Smooth muscle cell (in vitro differentiated cells): ENCODE results near the gene TPRX1. TPM values are rescaled to one million over a fixed set of nuclear protein-coding genes. Genes with fewer than 3 reads are reported as not detected.

Source experiments
- DNase-seq: peaks from one replicate; lab custom pipeline; 2025; ENCODE audit not compliant: unreplicated experiment; lab: John Stamatoyannopoulos, UW
- H2AFZ ChIP-seq: fragments of 200-600 bp; sonication (generic); 2 replicates; pipeline ENCODE4 v1.6.0; 2016; ENCODE audit warnings: antibody characterized with exemption, low read depth, mild to moderate bottlenecking
- H3F3A ChIP-seq: fragments of 200-600 bp; sonication (generic); 2 replicates; pipeline ENCODE4 v1.6.0; 2017; ENCODE audit warnings: antibody characterized with exemption, low read depth
- H3K27ac ChIP-seq: fragments of 200-600 bp; sonication (generic); 2 replicates; pipeline ENCODE4 v1.5.1; 2016; ENCODE audit warnings: low read depth, mild to moderate bottlenecking
- H3K27me3 ChIP-seq: fragments of 200-600 bp; sonication (generic); 2 replicates; pipeline ENCODE4 v1.6.1; 2016; ENCODE audit warnings: low read depth, mild to moderate bottlenecking
- H3K36me3 ChIP-seq: fragments of 200-600 bp; sonication (generic); 2 replicates; pipeline ENCODE4 v1.5.1; 2016; ENCODE audit warnings: low read depth
- H3K4me1 ChIP-seq: fragments of 200-600 bp; sonication (generic); 2 replicates; pipeline ENCODE4 v1.5.1; 2016; ENCODE audit warnings: low read depth
- H3K4me2 ChIP-seq: fragments of 200-600 bp; sonication (generic); 2 replicates; pipeline ENCODE4 v1.6.0; 2016; ENCODE audit warnings: mild to moderate bottlenecking
- H3K4me3 ChIP-seq: fragments of 200-600 bp; sonication (generic); 2 replicates; pipeline ENCODE4 v1.5.1; 2016; ENCODE audit warnings: mild to moderate bottlenecking
- H3K79me2 ChIP-seq: fragments of 200-600 bp; sonication (generic); 2 replicates; pipeline ENCODE4 v1.6.0; 2016; ENCODE audit warnings: low read depth, mild to moderate bottlenecking
- H3K9ac ChIP-seq: fragments of 200-600 bp; sonication (generic); 2 replicates; pipeline ENCODE4 v1.6.0; 2016; ENCODE audit warnings: low read depth
- H3K9me3 ChIP-seq: fragments of 200-600 bp; sonication (generic); replicated peaks from 2 replicates; pipeline ENCODE4 v1.5.1; 2016; ENCODE audit warnings: low read depth
- H4K20me1 ChIP-seq: fragments of 200-600 bp; sonication (generic); 2 replicates; pipeline ENCODE4 v1.6.0; 2016; ENCODE audit warnings: low read depth
- WGBS: methylation state at CpG from one replicate; pipeline ENCODE4 v1.1.7; 2016; ENCODE audit warnings: low lambda C conversion rate; 5-methylcytosine and 5-hydroxymethylcytosine counted together
- polyA plus RNA-seq: library from polyadenylated mRNA; unstranded; fragments of >200 nt; fragmentation: Nextera tagmentation; extraction: Ambion mirVana; gene quantifications from 2 replicates; pipeline ENCODE4 v1.2.1, GENCODE V29; 2016
- total RNA-seq: library from RNA; depleted of rRNA; stranded (reverse); fragments of >200 nt; gene quantifications from 2 replicates; pipeline ENCODE4 v1.2.3, GENCODE V29; 2014
- TF ChIP-seq, protein P1 (sequence below): fragments of 200-600 bp; sonication (generic); IDR thresholded peaks from 2 replicates; pipeline ENCODE4 v1.5.1; 2017; ENCODE audit warnings: borderline replicate concordance, mild to moderate bottlenecking, antibody characterized with exemption; ENCODE audit not compliant: insufficient read depth, poor library complexity, severe bottlenecking

TPRX1 gene
- total and polyA plus RNA-seq, 2 experiments from 2014 or later = not detected

DNA sequence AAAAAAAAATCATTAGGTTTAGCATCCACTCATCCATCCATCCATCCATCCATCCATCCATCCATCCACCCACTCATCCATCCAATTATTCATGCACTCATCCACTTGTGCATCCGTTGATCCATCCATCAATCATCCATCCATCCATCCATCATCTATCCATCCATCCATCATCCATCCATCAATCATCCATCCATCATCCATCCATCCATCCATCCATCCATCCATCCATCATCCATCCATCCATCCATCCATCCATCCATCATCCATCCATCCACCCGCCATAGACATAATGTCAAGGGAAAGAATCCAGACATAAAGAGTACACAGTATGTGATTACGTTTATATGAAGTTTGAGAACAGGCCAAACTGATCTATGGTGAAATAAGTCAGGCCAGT is 34.8 kb downstream of the TPRX1 start:
- no peak for DNase-seq
- Histone ChIP-seq H3K9ac (no peak overlapping the region), H2AFZ (no peak overlapping the region), H3K4me3 (no peak overlapping the region), H3K79me2 (no peaks in the 10 kb centered on the region), H3F3A (peaks cover 5% of the 10 kb centered on the region), H4K20me1 (no peaks in the 10 kb centered on the region), H3K27me3 (no peaks in the 10 kb centered on the region), H3K27ac (no peak overlapping the region), H3K4me2 (no peak overlapping the region), H3K4me1 (peaks cover 6% of the 10 kb centered on the region), H3K36me3 (no peaks in the 10 kb centered on the region), H3K9me3 (no peaks in the 10 kb centered on the region)
- TF ChIP-seq, protein P1, sequence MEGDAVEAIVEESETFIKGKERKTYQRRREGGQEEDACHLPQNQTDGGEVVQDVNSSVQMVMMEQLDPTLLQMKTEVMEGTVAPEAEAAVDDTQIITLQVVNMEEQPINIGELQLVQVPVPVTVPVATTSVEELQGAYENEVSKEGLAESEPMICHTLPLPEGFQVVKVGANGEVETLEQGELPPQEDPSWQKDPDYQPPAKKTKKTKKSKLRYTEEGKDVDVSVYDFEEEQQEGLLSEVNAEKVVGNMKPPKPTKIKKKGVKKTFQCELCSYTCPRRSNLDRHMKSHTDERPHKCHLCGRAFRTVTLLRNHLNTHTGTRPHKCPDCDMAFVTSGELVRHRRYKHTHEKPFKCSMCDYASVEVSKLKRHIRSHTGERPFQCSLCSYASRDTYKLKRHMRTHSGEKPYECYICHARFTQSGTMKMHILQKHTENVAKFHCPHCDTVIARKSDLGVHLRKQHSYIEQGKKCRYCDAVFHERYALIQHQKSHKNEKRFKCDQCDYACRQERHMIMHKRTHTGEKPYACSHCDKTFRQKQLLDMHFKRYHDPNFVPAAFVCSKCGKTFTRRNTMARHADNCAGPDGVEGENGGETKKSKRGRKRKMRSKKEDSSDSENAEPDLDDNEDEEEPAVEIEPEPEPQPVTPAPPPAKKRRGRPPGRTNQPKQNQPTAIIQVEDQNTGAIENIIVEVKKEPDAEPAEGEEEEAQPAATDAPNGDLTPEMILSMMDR = no peak
- WGBS = 83% methylated on average over 3 of the region's 3 CpGs

DNA sequence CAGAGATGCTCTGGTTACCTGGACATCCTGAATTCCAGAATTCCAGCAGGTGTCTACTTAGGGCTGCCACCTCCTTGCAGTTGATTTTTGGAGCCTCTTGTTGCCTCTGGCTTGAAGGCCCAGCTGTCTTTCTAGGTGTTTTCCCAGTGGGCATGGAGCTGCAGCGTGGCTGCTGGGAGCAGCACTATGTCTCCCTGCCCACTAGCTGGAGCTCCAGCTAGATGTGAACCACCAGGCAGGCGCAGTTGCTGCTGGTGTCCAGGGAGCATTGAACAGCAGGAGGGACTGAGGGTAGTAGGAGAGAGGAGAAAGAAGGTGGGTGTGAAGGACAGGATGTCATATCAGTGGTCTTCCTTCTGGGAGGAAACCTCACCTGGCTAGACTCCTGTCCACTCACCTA is 35.7 kb downstream of the TPRX1 start:
- Histone ChIP-seq H4K20me1 (no peaks in the 10 kb centered on the region), H2AFZ (no peak overlapping the region), H3K4me3 (no peak overlapping the region), H3K4me1 (peaks cover 3% of the 10 kb centered on the region), H3K79me2 (no peaks in the 10 kb centered on the region), H3K27me3 (no peaks in the 10 kb centered on the region), H3K36me3 (no peaks in the 10 kb centered on the region), H3K9ac (no peak overlapping the region), H3K9me3 (no peaks in the 10 kb centered on the region), H3K27ac (no peak overlapping the region), H3K4me2 (no peak overlapping the region), H3F3A (peaks cover 5% of the 10 kb centered on the region)
- DNase-seq = no peak
- 78% methylated on average over 2 of the region's 2 CpGs for WGBS
- TF ChIP-seq, protein P1 = no peak

DNA sequence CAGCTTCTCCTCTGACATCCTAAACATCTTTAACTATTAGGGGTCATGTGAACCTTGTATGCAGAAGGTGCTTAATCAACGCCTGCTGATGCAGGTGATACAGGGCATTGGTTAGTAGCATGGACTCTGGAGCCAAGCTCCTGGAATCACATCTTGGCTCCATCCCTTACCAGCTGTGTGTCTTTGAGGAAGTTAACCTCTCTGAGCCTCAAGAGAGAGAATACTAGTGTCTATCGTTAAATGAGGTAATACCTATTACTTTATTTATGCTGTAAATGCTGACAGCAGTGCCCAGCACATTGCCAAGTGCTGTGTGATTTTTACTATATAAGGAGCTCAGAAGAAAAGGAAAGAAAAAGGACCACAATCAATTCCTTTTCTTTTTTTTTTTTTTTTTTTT is 37.0 kb downstream of the TPRX1 start:
- 90% methylated on average over 2 of the region's 2 CpGs for WGBS
- H3K9me3 ChIP-seq = no peaks in the 10 kb centered on the region
- DNase-seq = no peak
- H3F3A ChIP-seq = peaks cover 5% of the 10 kb centered on the region
- no peaks in the 10 kb centered on the region for H3K79me2 ChIP-seq
- no peaks in the 10 kb centered on the region for H4K20me1 ChIP-seq
- no peaks in the 10 kb centered on the region for H3K36me3 ChIP-seq
- TF ChIP-seq, protein P1 = no peak
- H3K4me3 ChIP-seq = no peak overlapping the region
- H3K9ac ChIP-seq = no peak overlapping the region
- peaks cover 3% of the 10 kb centered on the region for H3K4me1 ChIP-seq
- H2AFZ ChIP-seq = no peak overlapping the region
- no peaks in the 10 kb centered on the region for H3K27me3 ChIP-seq
- H3K27ac ChIP-seq = no peak overlapping the region
- H3K4me2 ChIP-seq = no peak overlapping the region

DNA sequence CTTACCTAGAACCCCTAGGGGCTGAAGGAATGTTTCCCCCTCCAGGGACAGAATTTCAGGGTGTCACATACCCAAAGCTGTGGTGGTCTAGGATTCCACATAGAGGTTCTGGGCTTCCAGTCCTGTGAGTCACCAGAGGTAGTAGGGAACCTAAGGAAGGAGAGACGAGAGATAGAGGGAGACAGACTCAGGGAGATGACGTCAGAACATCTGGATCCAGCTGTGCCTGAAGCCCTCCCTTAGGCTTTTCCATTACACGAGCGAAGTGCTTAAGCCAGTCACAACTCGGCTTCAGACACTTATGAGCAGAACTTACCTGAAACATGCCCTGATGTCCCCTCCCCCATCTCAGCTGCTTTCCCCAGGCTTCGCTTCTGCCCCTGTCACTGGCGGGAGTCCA is 37.7 kb downstream of the TPRX1 start:
- no peak overlapping the region for H3K9ac ChIP-seq
- 86% methylated on average over 7 of the region's 7 CpGs for WGBS
- no peaks in the 10 kb centered on the region for H4K20me1 ChIP-seq
- no peak overlapping the region for H3K4me2 ChIP-seq
- no peaks in the 10 kb centered on the region for H3K79me2 ChIP-seq
- no peaks in the 10 kb centered on the region for H3K36me3 ChIP-seq
- no peaks in the 10 kb centered on the region for H3K27me3 ChIP-seq
- no peak overlapping the region for H2AFZ ChIP-seq
- H3F3A ChIP-seq = peaks cover 5% of the 10 kb centered on the region
- DNase-seq = no peak
- no peaks in the 10 kb centered on the region for H3K9me3 ChIP-seq
- peaks cover 3% of the 10 kb centered on the region for H3K4me1 ChIP-seq
- no peak overlapping the region for H3K4me3 ChIP-seq
- TF ChIP-seq, protein P1 = no peak
- no peak overlapping the region for H3K27ac ChIP-seq
